GM06990 (cell line): ENCODE results near the gene YAP1.

Experiments
- DNase-seq: peaks from one replicate; pipeline ENCODE4 v3.0.0-alpha.2; 2011; ENCODE audit not compliant: insufficient read length; ENCODE audit errors: extremely low read depth
- H3K27me3 ChIP-seq: replicated peaks from 2 replicates; pipeline ENCODE4 v1.6.0; 2011; ENCODE audit warnings: low read length; ENCODE audit not compliant: control insufficient read depth, insufficient read depth
- H3K36me3 ChIP-seq: 2 replicates; pipeline ENCODE4 v1.5.1; 2011; ENCODE audit warnings: low read length; ENCODE audit not compliant: control insufficient read depth, insufficient read depth
- H3K4me3 ChIP-seq: replicated peaks from 2 replicates; pipeline ENCODE4 v1.5.1; 2011; ENCODE audit warnings: low read depth, mild to moderate bottlenecking, control low read depth, low read length
- TF ChIP-seq, protein P1 (sequence below): IDR thresholded peaks from 2 replicates; pipeline ENCODE4 v1.5.1; 2011; ENCODE audit warnings: low read length, control low read depth, mild to moderate bottlenecking, inconsistent platforms; ENCODE audit not compliant: insufficient read depth, poor library complexity, severe bottlenecking

Gene YAP1

DNA sequence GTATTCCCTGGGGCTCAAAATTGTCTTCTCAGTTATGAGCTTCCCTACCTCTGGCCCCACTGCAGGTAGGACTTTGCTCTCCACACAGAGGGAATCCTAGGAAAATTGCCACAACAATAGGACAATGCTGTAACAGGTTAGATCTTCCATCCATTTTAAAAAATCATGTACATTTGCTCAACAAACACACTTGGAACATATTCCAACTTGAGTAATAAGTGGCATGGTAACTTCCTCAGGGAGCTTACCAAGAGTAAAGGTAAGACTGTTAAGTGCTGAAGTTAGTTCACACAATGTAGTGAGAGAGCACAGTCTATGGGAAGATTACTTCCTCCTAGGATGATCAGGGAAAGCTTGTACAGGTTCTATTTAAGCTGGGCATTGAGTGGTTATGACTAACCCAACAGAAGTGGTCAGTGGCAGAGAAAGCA is 128.2 kb downstream of the YAP1 start:
- TF ChIP-seq, protein P1, sequence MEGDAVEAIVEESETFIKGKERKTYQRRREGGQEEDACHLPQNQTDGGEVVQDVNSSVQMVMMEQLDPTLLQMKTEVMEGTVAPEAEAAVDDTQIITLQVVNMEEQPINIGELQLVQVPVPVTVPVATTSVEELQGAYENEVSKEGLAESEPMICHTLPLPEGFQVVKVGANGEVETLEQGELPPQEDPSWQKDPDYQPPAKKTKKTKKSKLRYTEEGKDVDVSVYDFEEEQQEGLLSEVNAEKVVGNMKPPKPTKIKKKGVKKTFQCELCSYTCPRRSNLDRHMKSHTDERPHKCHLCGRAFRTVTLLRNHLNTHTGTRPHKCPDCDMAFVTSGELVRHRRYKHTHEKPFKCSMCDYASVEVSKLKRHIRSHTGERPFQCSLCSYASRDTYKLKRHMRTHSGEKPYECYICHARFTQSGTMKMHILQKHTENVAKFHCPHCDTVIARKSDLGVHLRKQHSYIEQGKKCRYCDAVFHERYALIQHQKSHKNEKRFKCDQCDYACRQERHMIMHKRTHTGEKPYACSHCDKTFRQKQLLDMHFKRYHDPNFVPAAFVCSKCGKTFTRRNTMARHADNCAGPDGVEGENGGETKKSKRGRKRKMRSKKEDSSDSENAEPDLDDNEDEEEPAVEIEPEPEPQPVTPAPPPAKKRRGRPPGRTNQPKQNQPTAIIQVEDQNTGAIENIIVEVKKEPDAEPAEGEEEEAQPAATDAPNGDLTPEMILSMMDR, result no peak
- peaks cover 1% of the 10 kb centered on the region for H3K27me3 ChIP-seq
- DNase-seq, result no peak
- H3K36me3 ChIP-seq, result no peaks in the 10 kb centered on the region
- no peak overlapping the region for H3K4me3 ChIP-seq

DNA sequence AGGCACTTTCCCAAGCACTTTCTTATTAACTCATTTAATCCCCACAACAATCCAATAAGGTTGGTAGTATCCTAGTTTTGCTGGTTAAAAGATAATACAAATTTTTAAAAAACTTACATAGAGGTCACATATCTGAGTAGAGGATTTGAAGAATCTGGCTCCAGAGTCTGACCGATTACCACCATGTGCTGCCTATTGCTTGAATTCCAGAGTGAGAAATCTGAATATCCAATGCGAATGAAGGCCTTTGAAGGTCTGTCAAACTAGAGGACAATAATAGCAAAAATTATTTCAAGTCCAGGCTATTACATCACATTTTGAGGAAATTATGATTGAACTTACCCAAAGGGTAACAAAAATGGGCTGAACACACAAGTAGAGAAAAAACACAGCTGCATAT is 129.2 kb downstream of the YAP1 start:
- Histone ChIP-seq H3K27me3 (no peaks in the 10 kb centered on the region), H3K36me3 (no peaks in the 10 kb centered on the region), H3K4me3 (no peak overlapping the region)
- no peak for DNase-seq
- TF ChIP-seq, protein P1, result no peak

DNA sequence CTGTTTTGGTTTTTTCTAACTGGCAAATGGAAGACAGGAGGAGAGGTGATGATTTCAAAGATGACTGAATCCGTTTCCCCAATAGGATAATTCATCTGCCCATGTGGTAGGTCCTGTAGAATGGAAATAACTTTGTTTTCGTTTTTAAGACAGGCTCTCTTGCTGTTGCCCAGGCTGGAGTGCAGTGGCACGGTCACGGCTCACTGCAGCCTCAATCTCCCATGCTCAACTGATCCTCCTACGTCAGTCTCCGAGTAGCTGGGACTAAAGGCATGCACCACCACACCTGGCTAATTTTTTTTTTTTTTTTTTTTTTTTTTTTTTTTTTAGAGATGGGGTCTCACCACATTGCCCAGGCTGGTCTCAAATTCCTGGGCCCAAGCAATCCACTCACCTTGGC is 129.7 kb downstream of the YAP1 start:
- no peak for DNase-seq
- H3K4me3 ChIP-seq, result no peak overlapping the region
- TF ChIP-seq, protein P1, result no peak
- H3K36me3 ChIP-seq, result no peaks in the 10 kb centered on the region
- no peaks in the 10 kb centered on the region for H3K27me3 ChIP-seq

DNA sequence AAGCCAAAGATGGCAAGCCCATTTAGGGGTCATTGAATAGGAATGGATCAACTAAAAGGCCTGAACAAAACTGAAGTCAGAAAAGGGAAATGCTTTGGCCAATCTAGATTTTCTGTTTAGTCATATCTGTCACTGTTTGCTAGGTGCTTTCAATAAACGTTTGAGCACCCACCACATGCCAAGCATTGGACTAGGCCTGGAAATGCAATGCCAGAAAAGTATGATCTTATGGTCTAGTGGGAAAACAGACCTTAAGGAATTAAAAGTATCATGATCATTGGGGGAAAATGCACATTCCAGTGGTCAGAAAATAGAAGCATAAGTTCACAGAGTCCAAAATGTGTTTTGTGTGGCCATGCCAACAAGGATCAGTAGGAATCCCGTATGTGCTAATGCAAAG is 130.3 kb downstream of the YAP1 start:
- TF ChIP-seq, protein P1, result no peak

DNA sequence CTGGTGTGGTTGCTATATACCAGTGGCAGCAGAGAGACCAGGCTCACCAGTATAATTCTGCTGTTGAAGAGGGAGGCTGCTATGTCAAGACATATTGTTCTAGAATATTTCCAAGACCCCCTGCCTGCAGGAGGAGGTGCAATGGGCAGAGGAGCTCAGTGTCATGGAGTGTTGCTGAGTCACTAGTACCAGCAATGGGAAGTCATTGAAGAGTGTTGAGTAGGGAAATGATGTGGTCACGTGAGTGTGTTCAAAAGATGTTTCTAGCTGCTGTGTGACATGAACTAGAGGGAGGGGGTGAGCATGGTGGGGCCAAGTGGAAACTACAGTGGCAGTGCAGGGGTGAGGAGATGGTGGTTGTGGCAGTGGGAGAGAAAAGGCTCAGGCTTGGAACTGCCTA is 130.8 kb downstream of the YAP1 start:
- no peak for DNase-seq
- no peaks in the 10 kb centered on the region for H3K27me3 ChIP-seq
- TF ChIP-seq, protein P1, result no peak
- no peak overlapping the region for H3K4me3 ChIP-seq
- H3K36me3 ChIP-seq, result no peaks in the 10 kb centered on the region

More for the DNA sequence above, 130.3 kb downstream of the YAP1 start:
- H3K36me3 ChIP-seq, result no peaks in the 10 kb centered on the region
- no peak overlapping the region for H3K4me3 ChIP-seq
- H3K27me3 ChIP-seq, result no peaks in the 10 kb centered on the region
- no peak for DNase-seq

DNA sequence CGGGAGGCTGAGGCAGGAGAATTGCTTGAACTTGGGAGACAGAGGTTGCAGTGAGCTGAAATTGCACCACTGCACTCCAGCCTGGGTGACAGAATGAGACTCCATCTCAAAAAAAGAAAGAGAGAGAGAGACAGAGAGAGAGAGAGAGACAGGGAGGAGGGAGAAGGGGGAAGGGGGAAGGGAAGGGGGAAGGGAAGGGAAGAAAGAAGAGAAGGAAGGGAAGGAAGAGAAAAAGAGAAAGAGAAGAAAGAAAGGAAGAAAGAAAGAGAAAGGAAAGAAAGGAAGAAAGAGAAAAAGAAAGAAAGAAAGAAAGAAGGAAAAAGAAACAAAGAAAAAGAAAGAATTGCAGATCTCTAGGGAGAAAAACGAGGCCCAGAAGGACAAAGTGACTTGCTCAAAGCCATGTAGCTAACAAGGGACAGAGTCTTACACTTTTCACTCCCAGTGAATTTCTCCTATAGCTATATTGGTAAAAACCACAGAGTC is 133.2 kb downstream of the YAP1 start:
- H3K36me3 ChIP-seq, result no peaks in the 10 kb centered on the region
- no peaks in the 10 kb centered on the region for H3K27me3 ChIP-seq
- no peak overlapping the region for H3K4me3 ChIP-seq
- TF ChIP-seq, protein P1, result no peak
- no peak for DNase-seq
